Middle frontal gyrus (tissue), 1 donor: ENCODE measurements around the gene TBC1D24.

Experiments
- DNase-seq: peaks from one replicate; pipeline ENCODE4 v3.0.0-alpha.2; 2015; ENCODE audit warnings: low spot score; ENCODE audit errors: extremely low spot score

The TBC1D24 gene

GRCh38 chr16:2450535-2450934 is 24.4 kb upstream of the TBC1D24 start:
- DNase-seq = no peak

- no peak for DNase-seq
Measured at GRCh38 chr16:2450975-2451381, 23.9 kb upstream of the TBC1D24 start.

- DNase-seq = no peak
Measured at GRCh38 chr16:2451851-2452320, 23.0 kb upstream of the TBC1D24 start.

- DNase-seq = no peak
Measured at GRCh38 chr16:2452650-2453049, 22.3 kb upstream of the TBC1D24 start.

- no peak for DNase-seq
Measured at GRCh38 chr16:2455081-2455845, 19.7 kb upstream of the TBC1D24 start.

GRCh38 chr16:2456551-2457153 is 18.3 kb upstream of the TBC1D24 start:
- DNase-seq = no peak

GRCh38 chr16:2457267-2457666 is 17.7 kb upstream of the TBC1D24 start:
- no peak for DNase-seq

GRCh38 chr16:2457946-2458345 is 17.0 kb upstream of the TBC1D24 start:
- DNase-seq = no peak

GRCh38 chr16:2458887-2459646 is 15.9 kb upstream of the TBC1D24 start:
- no peak for DNase-seq

- DNase-seq = peak; percentile 89
Measured at GRCh38 chr16:2459647-2460390, 15.1 kb upstream of the TBC1D24 start, which contains the start of gene TEDC2. TEDC2 (plus strand) TSS chr16:2460109; CDS start chr16:2460145, 36 bp downstream.

GRCh38 chr16:2460391-2460713 is 14.6 kb upstream of the TBC1D24 start:
- DNase-seq = no peak

GRCh38 chr16:2460916-2461315 is 14.0 kb upstream of the TBC1D24 start:
- no peak for DNase-seq

- no peak for DNase-seq
Measured at GRCh38 chr16:2462031-2462866, 12.7 kb upstream of the TBC1D24 start.

- DNase-seq = no peak
Measured at GRCh38 chr16:2464333-2464732, 10.6 kb upstream of the TBC1D24 start.

GRCh38 chr16:2465653-2466415 is 9.1 kb upstream of the TBC1D24 start:
- DNase-seq = no peak

GRCh38 chr16:2466667-2467527 is 8.0 kb upstream of the TBC1D24 start:
- DNase-seq = no peak

- DNase-seq = peak; percentile 39
Measured at GRCh38 chr16:2467528-2468232, 7.2 kb upstream of the TBC1D24 start.

- no peak for DNase-seq
Measured at GRCh38 chr16:2468233-2468724, 6.6 kb upstream of the TBC1D24 start.
